ENCODE measurements around the gene TEAD1.

- TF ChIP-seq CTCF (IDR thresholded peaks at IDR 0.05): no peak
- TF ChIP-seq POLR2A (IDR thresholded peaks at IDR 0.05): no peak
- no peak for TF ChIP-seq EP300 (IDR thresholded peaks at IDR 0.05)
These were observed 189.4 kb downstream of the TEAD1 start for GRCh38 chr11:12863605-12864121.
